ENCODE results near the gene RD3L. TPM values are rescaled to one million over a fixed set of nuclear protein-coding genes. Genes with fewer than 3 reads are reported as not detected.

The RD3L gene
- total RNA-seq = not detected in 2 replicates

DNA sequence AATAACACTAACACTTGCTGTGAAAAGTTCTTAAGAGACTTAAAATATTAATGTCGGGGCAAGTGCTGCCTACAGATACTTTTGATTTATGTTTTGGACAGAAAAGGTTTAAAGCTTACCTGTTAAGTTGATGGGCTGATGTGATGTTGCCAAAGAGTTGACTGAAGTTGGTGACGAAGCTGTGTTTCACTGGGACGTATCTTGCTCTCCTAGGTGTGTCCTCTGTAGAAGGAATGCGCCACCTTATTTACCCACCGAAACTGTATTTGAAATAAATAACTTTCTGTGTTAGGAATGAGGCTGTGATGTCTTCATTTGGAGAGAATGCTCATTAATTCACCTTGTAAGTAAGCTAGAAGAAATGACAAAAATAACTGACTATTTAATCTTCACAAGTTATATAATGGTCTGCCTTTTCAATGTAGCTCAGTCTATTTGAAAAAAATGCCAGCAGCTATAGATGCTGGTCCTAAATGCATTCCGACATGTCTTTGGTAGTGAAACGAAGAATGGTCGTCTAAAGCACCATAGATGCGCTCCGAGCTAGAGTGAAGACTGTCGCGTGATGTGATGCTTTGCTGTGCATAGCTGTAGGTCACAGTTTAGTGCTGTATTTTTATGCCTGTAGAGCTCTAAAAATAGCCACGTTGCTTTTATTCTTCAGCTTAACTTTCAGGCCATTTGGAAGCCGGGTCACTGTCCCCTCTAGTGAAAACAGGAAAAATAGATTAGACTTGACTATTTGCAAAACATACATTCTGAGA, at the start of gene RD3L:
Gene RD3L (minus strand): TSS at position 557 of the 764 bp plus-strand sequence. CDS start 834 bp downstream, outside the sequence.
- no peak for DNase-seq (ENCODE audit: low read depth in 2 of 2)

DNA sequence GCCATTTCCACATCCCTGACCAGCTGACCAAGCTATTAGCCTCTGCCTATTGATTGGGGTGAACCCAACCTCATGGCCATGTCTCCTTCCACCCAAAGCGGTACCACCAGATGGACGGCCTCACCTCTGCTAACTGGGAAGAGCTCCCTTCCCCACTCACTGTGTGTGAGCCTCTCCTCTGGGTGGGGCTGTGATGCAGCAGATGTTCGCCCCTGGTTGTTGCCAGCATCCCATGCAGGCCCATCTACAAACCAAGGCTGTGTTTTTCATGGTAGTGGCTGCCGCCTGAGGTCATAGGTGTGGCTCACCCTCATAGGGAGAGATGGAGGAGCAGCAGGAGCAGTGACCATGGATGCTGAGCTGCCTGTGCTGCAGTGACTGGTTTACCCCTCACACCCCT, 47.6 kb upstream of the RD3L start:
- DNase-seq (ENCODE audit: low read depth in 2 of 2) = no peak

DNA sequence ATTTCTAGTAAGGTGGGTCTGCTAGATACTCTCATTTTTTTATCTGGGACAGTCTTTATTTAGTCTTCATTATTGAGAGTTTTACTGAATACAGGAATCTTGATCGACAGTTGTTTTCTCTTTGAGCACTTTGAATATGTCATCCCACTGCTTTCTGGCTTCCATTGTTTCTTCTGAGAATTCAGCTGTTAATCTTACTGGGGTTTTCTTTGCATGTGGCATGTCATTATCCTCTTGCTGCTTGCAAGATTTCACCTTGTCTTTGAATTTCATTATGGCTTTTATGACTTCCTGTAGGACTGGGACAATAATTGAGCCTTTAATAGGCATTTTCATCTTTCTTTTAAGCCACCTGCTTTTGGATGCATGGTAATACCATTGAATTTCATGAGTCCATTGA, 46.7 kb upstream of the RD3L start:
- no peak for DNase-seq (ENCODE audit: low read depth in 2 of 2)

DNA sequence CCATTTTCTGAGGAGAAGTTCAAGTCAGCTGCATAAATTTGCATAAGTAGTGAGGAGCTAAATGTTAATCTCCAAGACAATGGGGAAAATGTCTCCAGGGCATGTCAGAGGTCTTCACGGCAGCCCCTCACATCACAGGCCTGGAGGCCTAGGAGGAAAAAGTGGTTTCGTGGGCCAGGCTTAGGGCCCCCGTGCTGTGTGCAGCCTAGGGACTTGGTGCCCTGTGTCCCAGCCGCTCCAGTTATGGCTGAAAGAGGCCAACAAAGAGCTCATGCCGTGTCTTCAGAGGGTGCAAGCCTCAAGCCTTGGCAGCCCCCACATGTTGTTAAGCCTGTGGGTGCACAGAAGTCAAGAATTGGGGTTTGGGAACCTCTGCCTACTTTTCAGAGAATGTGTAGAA, 41.9 kb upstream of the RD3L start:
- DNase-seq (ENCODE audit: low read depth in 2 of 2) = no peak

DNA sequence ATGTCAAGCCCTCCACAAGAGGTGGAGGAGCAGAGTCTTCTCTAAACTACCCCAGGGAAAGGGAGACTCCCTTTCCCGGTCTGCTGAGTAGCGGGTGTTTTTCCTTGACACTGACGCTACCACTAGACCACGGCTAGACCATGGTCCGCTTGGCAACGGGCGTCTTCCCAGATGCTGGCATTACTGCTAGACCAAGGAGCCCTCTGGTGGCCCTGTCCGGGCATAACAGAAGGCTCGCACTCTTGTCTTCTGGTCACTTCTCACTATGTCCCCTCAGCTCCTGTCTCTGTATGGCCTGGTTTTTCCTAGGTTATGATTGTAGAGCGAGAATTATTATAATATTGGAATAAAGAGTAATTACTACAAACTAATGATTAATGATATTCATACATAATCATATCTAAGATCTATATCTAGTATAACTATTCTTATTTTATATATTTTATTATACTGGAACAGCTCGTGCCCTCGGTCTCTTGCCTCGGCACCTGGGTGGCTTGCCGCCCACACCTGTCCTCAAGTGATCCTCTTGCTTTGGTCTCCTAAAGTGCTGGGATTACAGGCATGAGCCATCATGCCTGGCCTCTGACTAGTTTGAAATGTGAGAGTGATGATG, 38.4 kb upstream of the RD3L start:
- DNase-seq (ENCODE audit: low read depth in 2 of 2) = peak; percentile 4 to 41

DNA sequence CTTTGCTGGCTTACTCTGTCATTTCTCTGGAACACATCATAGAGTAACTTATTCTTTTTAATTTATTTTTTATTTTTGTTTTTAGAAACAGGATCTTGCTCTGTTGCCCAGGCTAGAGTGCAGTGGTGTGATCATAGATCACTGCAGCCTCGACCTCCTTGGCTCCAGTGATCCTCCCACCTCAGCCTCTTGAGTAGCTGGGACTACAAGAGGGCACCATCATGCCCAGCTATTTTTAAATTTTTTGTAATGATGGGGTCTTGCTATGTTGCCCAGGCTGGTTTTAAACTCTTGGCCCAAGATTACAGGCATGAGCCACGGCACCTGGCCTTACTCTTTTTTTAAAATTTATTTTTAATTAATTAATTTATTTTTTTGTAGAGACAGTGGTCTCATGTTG, 32.2 kb upstream of the RD3L start:
- DNase-seq (ENCODE audit: low read depth in 2 of 2) = no peak

DNA sequence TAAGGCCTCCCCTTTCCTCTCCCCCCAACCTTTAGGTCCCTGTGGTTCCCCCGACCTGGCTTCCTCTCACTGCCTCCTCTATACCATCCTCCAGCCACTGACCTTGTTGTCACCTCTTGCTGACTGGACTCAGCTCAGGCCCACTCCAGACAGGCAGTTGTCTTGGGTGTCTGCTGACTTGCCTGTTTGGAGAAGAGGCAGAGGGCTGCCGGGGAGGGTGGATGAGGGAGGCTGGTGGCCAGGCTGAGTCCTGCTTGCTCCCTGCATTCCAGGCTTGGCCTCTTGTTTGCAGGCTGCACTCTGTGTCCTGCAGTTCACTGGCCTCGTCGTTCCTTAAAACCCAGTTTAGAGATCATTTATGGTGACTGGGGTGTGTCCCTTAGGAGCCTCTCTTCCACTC, 31.0 kb upstream of the RD3L start:
- no peak for DNase-seq (ENCODE audit: low read depth in 2 of 2)

DNA sequence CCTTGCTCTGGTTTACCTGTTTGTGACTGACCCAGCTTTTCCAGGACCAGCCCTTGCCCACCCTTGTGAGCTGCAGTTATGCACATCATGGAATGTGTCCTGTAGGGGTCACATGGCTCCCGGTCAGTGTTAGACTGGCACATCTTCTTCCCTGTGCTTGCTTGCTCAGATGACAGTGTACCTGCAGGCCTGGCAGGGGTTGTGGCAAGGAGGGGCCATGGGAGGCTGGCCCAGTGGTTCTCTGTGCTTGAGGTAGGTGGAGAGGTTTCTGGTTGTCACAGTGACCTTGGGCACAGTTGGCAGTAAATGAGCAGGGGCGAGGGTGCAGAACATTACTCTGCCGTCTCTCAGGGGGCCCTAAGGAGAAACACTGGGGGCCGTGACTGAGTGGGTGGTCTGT, 27.6 kb upstream of the RD3L start:
- DNase-seq (ENCODE audit: low read depth in 2 of 2) = no peak

DNA sequence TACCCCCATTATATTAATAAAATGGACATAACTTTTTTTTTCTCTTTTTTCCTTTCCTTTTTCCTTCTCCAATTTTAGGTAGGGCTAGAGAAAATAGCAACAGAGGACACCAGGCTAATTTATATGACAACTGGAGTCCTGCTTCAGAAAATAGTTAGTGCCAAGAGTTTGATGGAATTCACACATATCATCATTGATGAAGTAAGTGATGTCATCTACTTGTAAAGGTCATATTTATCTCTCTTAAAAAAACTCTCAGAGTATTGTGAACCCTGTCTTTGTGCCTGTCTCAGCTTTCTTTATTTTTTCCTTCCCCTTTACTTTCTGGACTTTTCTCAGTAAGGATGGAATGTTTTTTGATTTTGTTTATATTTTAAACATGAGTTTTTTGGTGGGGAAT, 24.3 kb upstream of the RD3L start:
- DNase-seq (ENCODE audit: low read depth in 2 of 2) = no peak

DNA sequence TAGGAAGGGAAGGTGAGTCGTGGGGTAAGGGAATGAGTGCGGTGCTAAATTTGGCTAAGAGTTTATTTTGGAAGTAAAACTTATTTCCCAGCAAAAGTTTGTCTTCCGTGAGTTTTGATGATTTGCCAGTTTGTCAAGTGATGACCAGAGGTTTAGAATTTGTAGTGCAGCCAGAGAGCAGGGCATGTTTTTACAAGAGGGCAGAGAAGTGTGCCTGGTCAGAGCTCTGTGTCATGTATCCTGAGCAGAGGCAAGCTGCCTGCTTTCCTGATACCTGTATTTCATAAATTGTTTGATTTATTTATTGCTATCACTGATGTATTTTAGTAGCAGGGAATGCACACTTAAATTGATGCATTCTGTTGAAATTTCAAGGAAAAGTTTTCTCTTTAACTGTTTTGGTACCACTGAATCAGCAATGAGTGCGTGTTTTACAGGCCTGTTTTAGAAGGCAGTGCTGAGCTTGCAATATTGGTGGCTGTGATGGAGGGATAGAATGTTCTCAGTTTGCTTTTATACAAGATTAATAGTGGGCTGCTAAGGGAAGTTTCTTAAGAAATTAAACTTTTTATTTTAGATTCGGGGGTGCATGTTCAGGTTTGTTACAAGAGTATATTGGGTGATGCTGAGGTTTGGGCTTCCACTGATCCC, 19.7 kb upstream of the RD3L start:
- DNase-seq (ENCODE audit: low read depth in 2 of 2) = no peak

DNA sequence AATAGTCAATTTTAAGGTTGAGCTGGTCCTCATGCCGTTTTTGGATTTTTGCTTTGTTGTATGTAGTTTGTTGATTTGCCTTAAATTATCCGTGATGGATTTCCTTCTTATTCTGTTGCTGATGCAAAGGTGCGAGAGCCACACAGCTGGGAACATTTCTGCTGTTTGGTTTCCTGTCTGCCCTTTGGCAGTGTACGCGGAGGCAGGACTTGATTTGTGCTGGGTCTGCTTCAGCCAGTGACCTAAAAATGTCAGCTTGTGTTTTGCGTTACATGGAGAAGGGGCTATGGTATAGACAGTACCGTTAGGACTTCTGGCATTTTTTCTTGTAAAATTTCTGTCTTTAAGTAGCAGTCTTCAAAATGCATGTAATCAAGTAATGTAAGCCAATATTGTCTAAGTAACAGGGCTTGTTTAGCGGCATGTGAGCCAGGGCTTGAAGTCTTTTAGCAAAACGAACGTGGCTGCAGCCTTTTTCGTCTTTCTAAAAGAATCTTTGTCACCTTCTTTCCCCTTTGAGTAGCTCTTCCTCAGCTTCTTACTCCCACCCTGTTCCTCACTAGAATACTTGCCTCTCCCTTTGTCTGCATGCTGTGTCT, 18.2 kb upstream of the RD3L start:
- DNase-seq (ENCODE audit: low read depth in 2 of 2) = peak in 1 of 2 donors; percentile 6

DNA sequence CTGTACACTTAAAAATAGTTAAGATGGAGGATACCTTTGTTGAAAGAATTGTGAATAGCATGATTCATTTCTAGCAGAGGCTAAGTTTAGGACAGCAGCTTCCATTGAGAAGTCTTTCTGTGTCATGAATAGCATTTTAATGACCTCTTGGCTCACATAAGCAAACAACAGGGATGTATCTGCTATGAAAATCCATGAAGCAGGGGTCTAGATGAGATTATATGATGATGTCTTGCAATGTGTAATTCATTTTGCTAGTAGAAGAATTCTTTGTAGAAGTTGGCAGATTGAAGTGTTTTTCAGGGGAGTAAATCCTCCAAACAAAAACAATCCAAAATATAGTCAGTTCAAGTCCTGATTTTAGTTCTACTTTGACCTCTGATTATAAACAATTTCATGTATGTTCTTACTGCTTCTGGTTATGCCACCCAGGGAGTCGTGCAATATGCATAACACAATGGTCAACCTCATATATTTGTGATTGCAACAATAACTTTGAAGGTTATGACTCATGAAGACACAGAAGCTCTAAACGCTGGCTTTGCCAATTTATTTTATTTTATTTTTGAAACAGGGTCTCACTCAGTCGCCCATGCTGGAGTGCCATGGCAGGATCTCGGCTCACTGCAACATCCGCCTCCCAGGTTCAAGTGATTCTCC, 6.9 kb upstream of the RD3L start:
- DNase-seq (ENCODE audit: low read depth in 2 of 2) = no peak

DNA sequence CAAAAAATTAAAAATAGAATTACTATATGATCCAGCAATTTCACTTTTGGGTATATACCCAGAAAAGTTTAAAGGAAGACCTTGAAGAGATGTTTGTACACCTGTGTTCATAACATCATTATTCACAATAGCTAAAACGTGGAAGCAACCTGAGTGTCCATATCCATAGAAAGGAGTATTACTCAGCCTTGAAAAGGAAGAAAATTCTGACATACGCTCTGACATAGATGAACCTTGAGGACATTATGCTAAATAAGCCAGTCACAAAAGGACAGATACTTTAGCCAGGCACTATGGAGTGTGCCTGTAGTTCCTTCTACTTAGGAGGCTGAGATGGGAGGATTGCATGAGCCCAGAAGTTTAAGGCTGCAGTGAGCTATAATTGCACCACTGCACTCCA, 6.1 kb upstream of the RD3L start:
- no peak for DNase-seq (ENCODE audit: low read depth in 2 of 2)

DNA sequence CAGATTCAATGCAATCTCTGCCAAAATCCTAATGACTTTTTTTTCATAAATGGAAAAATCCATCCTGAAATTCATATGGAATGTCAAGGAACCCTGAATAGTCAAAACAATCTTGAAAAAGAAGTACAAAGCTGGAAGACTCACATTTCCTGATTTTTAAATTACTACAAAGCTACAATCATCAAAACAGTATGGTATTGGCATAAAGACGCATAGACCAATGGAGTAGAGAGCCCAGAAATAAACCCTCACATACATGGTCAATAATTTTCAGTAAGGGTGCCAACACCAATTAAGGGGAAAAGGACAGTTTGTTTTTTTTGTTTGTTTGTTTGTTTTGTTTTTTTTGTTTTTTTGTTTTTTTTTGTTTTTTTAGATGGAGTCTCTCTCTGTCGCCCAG, 4.6 kb upstream of the RD3L start:
- no peak for DNase-seq (ENCODE audit: low read depth in 2 of 2)

DNA sequence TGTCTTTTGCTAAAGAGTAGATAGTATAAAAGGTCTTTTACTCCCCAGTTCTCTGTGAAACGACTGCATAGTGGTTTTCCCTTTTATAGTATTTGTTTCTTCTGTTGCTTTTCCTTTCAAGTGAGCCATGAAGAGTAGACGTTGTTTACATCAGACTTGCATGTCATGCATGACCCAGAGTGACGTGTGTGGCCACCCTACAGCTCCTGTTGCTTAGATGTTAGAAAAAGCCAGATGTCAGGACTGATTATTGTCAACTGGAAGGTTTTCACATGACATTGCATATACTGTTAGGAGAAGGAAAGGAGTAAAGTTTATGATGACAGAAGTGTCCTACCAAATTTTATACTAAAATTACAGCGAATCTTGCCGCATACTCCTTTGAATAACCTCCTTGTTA, 1.3 kb upstream of the RD3L start:
- DNase-seq (ENCODE audit: low read depth in 2 of 2) = no peak

DNA sequence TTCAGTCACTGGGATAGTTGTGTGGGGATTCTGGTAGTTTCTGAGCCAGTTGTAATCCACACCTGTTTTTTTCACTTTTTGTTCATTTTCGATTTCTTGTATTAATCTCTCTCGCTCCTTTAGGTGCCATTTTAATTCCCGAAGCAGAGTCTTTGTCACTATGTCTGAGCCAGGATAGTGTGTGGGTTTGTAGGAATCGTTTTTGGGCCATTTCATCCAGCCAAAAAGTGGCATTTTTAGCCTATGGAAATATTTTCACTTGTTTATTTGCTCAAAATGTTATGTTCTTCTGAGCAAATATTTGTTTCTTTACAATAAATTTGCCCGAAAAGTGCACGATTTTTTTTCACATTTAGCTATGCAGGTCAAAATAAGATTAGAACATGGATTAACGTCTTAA, 867 bp downstream of the RD3L start:
- DNase-seq (ENCODE audit: low read depth in 2 of 2) = no peak

DNA sequence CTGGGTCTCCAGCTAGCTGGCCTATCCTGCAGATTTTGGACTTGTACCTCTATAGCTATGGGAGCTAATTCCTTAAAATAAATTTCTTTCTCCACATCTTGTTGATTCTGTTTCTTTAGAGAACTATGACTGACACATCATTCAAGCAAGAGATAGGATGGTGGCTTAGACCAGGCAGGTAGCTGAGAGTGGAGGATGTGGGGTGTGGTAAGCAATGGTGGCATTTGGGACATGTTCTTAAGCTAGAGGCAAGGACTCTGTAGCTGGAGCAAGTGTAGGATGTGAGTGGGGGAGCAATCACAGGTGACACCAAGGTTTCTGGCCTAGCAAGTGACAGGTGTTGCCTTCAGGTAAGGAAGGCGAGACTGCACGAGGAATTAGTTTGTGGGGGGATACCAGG, 7.2 kb downstream of the RD3L start:
- DNase-seq (ENCODE audit: low read depth in 2 of 2) = no peak

DNA sequence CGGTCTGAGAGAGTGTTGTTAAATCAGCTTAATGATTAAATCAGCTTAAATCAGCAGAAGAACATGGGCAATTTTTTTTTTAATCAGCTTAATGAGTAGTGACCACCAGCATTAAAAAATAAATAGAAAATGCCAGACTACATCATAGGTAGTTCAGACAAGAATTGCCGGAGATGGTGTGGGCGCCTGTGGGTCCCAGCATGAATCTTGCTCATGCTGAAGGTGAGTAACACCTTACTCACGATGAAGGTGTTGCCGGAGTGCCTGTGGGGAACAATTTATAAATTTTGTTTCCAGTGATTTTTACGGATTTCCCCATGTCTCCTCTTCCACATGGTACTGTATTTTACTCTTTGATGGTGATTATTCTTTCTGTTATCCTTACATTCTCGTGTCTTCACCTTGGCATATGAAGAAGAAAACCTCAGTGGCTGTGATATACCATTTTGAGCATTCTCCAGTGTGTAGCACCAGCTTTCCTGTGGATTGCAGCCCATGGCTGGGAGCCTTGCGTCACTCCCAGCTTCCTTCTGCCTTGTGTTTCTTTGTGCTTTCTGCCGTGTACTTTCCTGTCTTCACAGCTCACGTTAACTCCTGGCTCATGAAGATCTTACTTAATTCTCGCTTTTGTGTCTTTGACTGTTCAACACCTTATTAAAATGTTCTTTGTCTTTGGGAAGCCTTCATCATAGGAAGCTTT, 9.4 kb downstream of the RD3L start:
- DNase-seq (ENCODE audit: low read depth in 2 of 2) = no peak

DNA sequence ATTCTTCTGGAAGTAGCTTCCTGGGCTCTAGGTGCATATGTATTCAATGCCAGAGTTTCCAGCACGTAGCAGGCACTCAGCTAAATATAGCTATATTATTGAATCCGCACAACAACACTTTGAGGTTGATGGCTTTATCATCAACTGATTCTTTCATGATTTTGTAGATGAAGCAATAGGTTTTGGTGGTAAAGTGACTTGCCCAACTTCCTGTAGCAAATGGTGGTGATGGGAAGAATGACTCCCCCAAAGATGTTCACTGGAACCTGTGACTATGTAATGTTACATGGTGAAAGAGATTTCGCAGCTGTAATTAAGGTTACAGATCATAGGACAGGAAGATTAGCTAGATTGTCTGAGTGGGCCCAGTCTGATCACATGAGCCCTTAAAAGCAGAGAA, 10.9 kb downstream of the RD3L start:
- no peak for DNase-seq (ENCODE audit: low read depth in 2 of 2)

DNA sequence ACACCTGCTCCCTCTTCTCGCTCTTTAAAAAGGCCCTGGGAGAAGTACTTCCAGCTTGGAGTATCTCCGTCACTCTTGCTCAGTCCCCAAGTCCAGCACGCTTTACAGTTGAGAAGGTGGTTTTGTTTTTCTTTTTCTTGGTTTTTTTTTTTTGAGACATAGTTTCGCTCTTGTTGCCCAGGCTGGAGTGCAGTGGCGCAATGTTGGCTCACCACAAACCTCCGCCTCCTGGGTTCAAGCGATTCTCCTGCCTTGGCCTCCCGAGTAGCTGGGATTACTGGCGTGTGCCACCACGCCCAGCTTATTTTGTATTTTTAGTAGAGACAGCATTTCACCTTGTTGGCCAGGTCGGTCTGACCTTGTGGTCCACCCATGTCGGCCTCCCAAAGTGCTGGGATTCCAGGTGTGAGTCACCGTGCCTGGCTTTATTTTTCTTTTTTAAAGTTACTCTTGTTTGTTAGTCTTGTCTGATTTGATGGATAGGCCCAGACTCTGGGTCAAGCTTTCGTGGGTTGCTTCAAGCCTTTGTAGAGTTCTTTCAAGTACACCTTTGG, 12.2 kb downstream of the RD3L start:
- no peak for DNase-seq (ENCODE audit: low read depth in 2 of 2)

All from dermis microvascular lymphatic vessel endothelial cell (primary cell).